SK-N-SH (cell line): ENCODE measurements around the gene CREG1. TPM values are rescaled to one million over a fixed set of nuclear protein-coding genes. Genes with fewer than 3 reads are reported as not detected.

Source experiments
- CTCF ChIA-PET: fragments of 300-600, 350-600 bp; formaldehyde crosslinking; extraction: SDS; loops from one replicate; lab custom pipeline; 2021; lab: Yijun Ruan, JAX
- POLR2A ChIA-PET: fragments of 350-600 bp; sonication (Branson Sonifier 250); formaldehyde crosslinking; extraction: SDS; loops from one replicate; lab custom pipeline; 2020; ENCODE audit warnings: antibody characterized with exemption, inconsistent platforms; lab: Yijun Ruan, JAX
- DNase-seq: peaks from one replicate; pipeline ENCODE4 v3.0.0; 2012
- H2AFZ ChIP-seq: fragments of 200-600 bp; sonication (generic); 2 replicates; pipeline ENCODE4 v1.8.1; 2016; ENCODE audit warnings: antibody characterized with exemption, mild to moderate bottlenecking, low read depth
- H3F3A ChIP-seq: fragments of 200-600 bp; sonication (generic); replicated peaks from 2 replicates; pipeline ENCODE3; 2016; ENCODE audit warnings: antibody characterized with exemption, mild to moderate bottlenecking; ENCODE audit not compliant: insufficient read depth
- H3K27ac ChIP-seq, 2 experiments: fragments of 200-500 bp in 1 of 2; fragments of 200-600 bp in 1 of 2; sonication (Bioruptor generic) in 1 of 2; sonication (generic), shearing (Covaris generic) in 1 of 2; 2 replicates each; pipeline versions ENCODE4 v1.5.1 to v1.6.1; 2014 to 2016; ENCODE audit warnings: low read depth in 2 of 2, inconsistent platforms in 1 of 2, low read length in 1 of 2, mild to moderate bottlenecking in 1 of 2, mixed read lengths in 1 of 2
- H3K27me3 ChIP-seq: fragments of 200-600 bp; sonication (generic), shearing (Covaris generic); 2 replicates; pipeline ENCODE4 v1.6.1; 2016; ENCODE audit warnings: mixed run types; ENCODE audit not compliant: insufficient read depth
- H3K36me3 ChIP-seq, 2 experiments: fragments of 200-500 bp in 1 of 2; fragments of 200-600 bp in 1 of 2; sonication (Bioruptor generic) in 1 of 2; sonication (generic) in 1 of 2; replicated peaks in 1 of 2; 2 replicates each; pipeline versions ENCODE3 to v1.5.1; 2014 to 2016; ENCODE audit warnings: low read length in 1 of 2, mild to moderate bottlenecking in 1 of 2; ENCODE audit not compliant: insufficient read depth in 2 of 2, control insufficient read depth in 1 of 2
- H3K4me1 ChIP-seq, 2 experiments: fragments of 200-500 bp in 1 of 2; fragments of 200-600 bp in 1 of 2; sonication (Bioruptor generic) in 1 of 2; sonication (generic), shearing (Covaris generic) in 1 of 2; 2 replicates each; pipeline versions ENCODE4 v1.5.1 to v1.6.1; 2014 to 2016; ENCODE audit warnings: low read depth in 1 of 2, low read length in 1 of 2, mixed run types in 1 of 2; ENCODE audit not compliant: insufficient read depth in 2 of 2, control insufficient read depth in 1 of 2
- H3K4me2 ChIP-seq: fragments of 200-600 bp; sonication (generic), shearing (Covaris generic); 2 replicates; pipeline ENCODE4 v1.6.1; 2017; ENCODE audit warnings: mixed run types
- H3K4me3 ChIP-seq, 2 experiments: fragments of 200-500 bp in 1 of 2; fragments of 200-600 bp in 1 of 2; sonication (Bioruptor generic) in 1 of 2; sonication (generic), shearing (Covaris generic) in 1 of 2; 2 replicates each; pipeline versions ENCODE4 v1.5.1 to v1.8.1; 2014 to 2016; ENCODE audit warnings: low read depth in 2 of 2, inconsistent platforms in 1 of 2, low read length in 1 of 2, mild to moderate bottlenecking in 1 of 2, mixed read lengths in 1 of 2, moderate library complexity in 1 of 2
- H3K79me2 ChIP-seq: fragments of 200-600 bp; sonication (generic); 2 replicates; pipeline ENCODE4 v1.8.1; 2017; ENCODE audit warnings: mild to moderate bottlenecking; ENCODE audit not compliant: insufficient read depth
- H3K9ac ChIP-seq: fragments of 200-600 bp; sonication (generic); 2 replicates; pipeline ENCODE4 v1.6.1; 2017; ENCODE audit warnings: mixed run types
- H3K9me2 ChIP-seq: fragments of 200-600 bp; sonication (generic); 2 replicates; pipeline ENCODE4 v1.6.1; 2017; ENCODE audit warnings: mixed run types
- H3K9me3 ChIP-seq: fragments of 200-600 bp; sonication (generic); 2 replicates; pipeline ENCODE4 v1.6.1; 2017; ENCODE audit warnings: mixed run types, mild to moderate bottlenecking, moderate library complexity
- H4K20me1 ChIP-seq: fragments of 200-600 bp; sonication (generic); 2 replicates; pipeline ENCODE4 v1.6.1; 2017; ENCODE audit warnings: mild to moderate bottlenecking, mixed run types; ENCODE audit not compliant: insufficient read depth
- CHD2 ChIP-seq: fragments of 150-350 bp; IDR thresholded peaks from 2 replicates; pipeline ENCODE4 v1.6.1; 2018; ENCODE audit warnings: low read length; ENCODE audit not compliant: partially characterized antibody
- FOSL2 ChIP-seq: IDR thresholded peaks from 2 replicates; pipeline ENCODE4 v1.4.0; 2012; ENCODE audit warnings: low read depth, mild to moderate bottlenecking, moderate library complexity, borderline replicate concordance
- GABPA ChIP-seq: IDR thresholded peaks from 2 replicates; pipeline ENCODE4 v1.4.0; 2012; ENCODE audit warnings: low read depth, mild to moderate bottlenecking
- GATA2 ChIP-seq: sonication (generic); formaldehyde crosslinking; IDR thresholded peaks from 2 replicates; pipeline ENCODE4 v1.5.0; 2020; ENCODE audit warnings: mild to moderate bottlenecking, missing genetic modification reagents
- JUND ChIP-seq: IDR thresholded peaks from 2 replicates; pipeline ENCODE4 v1.4.0; 2012
- MEF2A ChIP-seq: IDR thresholded peaks from 2 replicates; pipeline ENCODE4 v1.4.0; 2012; ENCODE audit warnings: low read depth, borderline replicate concordance
- MXI1 ChIP-seq: IDR thresholded peaks from 2 replicates; pipeline ENCODE4 v1.6.1; 2012; ENCODE audit warnings: mild to moderate bottlenecking, low read depth, low read length, improper control_type of control experiment
- POLR2AphosphoS5 ChIP-seq: IDR thresholded peaks from 2 replicates; pipeline ENCODE4 v1.6.1; 2012; ENCODE audit warnings: low read depth, low read length
- RAD21 ChIP-seq: IDR thresholded peaks from 2 replicates; pipeline ENCODE4 v1.6.1; 2012; ENCODE audit warnings: mild to moderate bottlenecking, low read length
- RFX5 ChIP-seq: IDR thresholded peaks from 2 replicates; pipeline ENCODE4 v1.6.1; 2012; ENCODE audit warnings: mild to moderate bottlenecking, improper control_type of control experiment, low read length
- TEAD4 ChIP-seq: IDR thresholded peaks from 2 replicates; pipeline ENCODE4 v1.4.0; 2012; ENCODE audit warnings: mild to moderate bottlenecking, borderline replicate concordance; ENCODE audit not compliant: insufficient read depth
- WGBS: methylation state at CpG from one replicate; pipeline ENCODE4 v1.1.6; 2017; ENCODE audit warnings: low lambda C conversion rate; 5-methylcytosine and 5-hydroxymethylcytosine counted together
- polyA plus RNA-seq, 3 experiments: library from polyadenylated mRNA; depleted of rRNA; stranded (reverse); fragments of >200 nt; gene quantifications; 2 replicates each; pipeline ENCODE4 v1.2.3, GENCODE V29; 2012
- TF ChIP-seq, protein P1 (sequence below): fragments of 150-350 bp; IDR thresholded peaks from 2 replicates; pipeline ENCODE4 v1.6.1; 2017; ENCODE audit warnings: antibody characterized with exemption, low read length, low read depth, borderline replicate concordance
- TF ChIP-seq, protein P2 (sequence below): IDR thresholded peaks from 2 replicates; pipeline ENCODE4; 2012
- TF ChIP-seq, protein P3 (sequence below): IDR thresholded peaks from 2 replicates; pipeline ENCODE4 v1.4.0; 2012; ENCODE audit warnings: low read depth, borderline replicate concordance
- TF ChIP-seq, protein P4 (sequence below): IDR thresholded peaks from 2 replicates; pipeline ENCODE4 v1.6.1; 2012; ENCODE audit warnings: mild to moderate bottlenecking, low read depth, low read length, moderate library complexity
- TF ChIP-seq, protein P5 (sequence below): fragments of 200-600 bp; sonication (generic); IDR thresholded peaks from 2 replicates; pipeline ENCODE4 v1.6.1; 2017; ENCODE audit warnings: antibody characterized with exemption, mild to moderate bottlenecking, moderate library complexity

CREG1 gene
- polyA plus RNA-seq, 1 of the 3 experiments (the other 2 are of a cell fraction) = 26.1 TPM

DNA sequence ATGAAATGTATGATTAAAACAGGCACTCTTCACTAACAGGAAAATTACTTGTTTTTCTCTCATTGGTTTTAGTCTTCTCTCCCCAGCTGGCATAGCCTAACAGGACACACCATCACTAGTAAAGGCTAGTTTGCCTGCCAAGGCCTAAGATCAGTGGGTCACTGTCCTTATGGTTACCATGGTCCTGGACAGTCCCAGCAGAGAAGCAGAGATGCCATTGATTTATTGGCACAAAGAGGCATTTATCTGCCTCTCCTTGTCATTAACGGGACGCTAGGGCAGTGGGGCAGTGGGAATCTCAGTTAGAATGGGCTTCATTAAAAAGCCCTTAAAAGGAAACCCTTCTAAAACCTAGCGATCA, 49.1 kb downstream of the CREG1 start (continued):
- no peak for TF ChIP-seq RAD21
- TF ChIP-seq, protein P1, sequence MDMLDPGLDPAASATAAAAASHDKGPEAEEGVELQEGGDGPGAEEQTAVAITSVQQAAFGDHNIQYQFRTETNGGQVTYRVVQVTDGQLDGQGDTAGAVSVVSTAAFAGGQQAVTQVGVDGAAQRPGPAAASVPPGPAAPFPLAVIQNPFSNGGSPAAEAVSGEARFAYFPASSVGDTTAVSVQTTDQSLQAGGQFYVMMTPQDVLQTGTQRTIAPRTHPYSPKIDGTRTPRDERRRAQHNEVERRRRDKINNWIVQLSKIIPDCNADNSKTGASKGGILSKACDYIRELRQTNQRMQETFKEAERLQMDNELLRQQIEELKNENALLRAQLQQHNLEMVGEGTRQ = no peak

DNA sequence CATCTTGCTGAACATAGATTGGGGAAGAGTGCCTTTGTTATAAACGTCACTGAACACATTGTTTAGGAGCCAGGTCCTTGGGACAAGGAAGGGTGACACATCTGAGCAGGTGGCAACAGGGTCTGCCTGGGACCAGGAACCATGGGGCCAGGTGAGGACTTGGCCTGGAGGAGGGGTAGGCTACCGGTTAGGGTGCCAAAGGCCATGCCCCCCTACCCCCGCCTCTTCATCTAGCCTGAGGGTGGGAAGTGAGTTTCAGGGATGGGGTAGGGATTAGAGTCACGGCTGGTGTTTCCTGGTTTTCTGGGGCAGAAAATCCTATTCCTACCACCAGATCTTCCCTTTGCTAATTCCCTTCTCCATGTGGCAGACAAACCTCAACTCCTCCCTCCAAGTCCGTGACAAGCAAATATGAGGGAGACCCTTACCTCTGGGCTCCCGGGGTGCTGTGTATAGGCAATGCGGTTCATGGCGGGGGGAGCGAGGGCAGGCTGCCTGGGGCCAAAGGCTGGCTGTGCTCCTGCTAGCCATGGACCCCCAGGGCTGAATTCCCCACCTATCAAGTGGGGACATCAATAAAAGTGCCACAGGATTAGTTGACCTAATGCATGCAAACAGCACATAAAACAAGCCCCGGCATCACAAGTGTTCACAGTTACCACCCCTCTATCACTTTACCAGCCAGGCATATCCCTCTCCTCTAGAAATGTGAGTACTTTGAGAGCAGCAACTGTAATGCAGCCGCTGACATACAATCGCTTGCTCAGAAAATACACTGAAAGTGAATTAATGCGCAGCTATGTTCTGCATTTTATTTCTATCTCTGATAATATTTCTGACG, 49.7 kb downstream of the CREG1 start:
- CTCF ChIA-PET = interaction anchor here (0.6 kb wide), 1 partner anchor 228 kb away, joined by 3 read pairs; no protein-coding TSS in a partner anchor
- no peaks in the 10 kb centered on the region for H3K9me2 ChIP-seq
- no peak for DNase-seq
- no peak overlapping the region for H2AFZ ChIP-seq
- no peaks in the 10 kb centered on the region for H3F3A ChIP-seq
- POLR2A ChIA-PET = no interaction called here
- H3K9ac ChIP-seq = no peak overlapping the region
- 67% methylated on average over 10 of the region's 14 CpGs for WGBS
- no peak overlapping the region for H3K4me3 ChIP-seq
- peaks cover 0 to 10% of the 10 kb centered on the region in 2 experiments; a peak in 2 of 4 replicates for H3K4me1 ChIP-seq
- H3K79me2 ChIP-seq = no peaks in the 10 kb centered on the region
- no peaks in the 10 kb centered on the region for H3K9me3 ChIP-seq
- TF ChIP-seq, protein P2, sequence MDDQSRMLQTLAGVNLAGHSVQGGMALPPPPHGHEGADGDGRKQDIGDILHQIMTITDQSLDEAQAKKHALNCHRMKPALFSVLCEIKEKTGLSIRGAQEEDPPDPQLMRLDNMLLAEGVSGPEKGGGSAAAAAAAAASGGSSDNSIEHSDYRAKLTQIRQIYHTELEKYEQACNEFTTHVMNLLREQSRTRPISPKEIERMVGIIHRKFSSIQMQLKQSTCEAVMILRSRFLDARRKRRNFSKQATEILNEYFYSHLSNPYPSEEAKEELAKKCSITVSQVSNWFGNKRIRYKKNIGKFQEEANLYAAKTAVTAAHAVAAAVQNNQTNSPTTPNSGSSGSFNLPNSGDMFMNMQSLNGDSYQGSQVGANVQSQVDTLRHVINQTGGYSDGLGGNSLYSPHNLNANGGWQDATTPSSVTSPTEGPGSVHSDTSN = no peak
- TF ChIP-seq, protein P3, sequence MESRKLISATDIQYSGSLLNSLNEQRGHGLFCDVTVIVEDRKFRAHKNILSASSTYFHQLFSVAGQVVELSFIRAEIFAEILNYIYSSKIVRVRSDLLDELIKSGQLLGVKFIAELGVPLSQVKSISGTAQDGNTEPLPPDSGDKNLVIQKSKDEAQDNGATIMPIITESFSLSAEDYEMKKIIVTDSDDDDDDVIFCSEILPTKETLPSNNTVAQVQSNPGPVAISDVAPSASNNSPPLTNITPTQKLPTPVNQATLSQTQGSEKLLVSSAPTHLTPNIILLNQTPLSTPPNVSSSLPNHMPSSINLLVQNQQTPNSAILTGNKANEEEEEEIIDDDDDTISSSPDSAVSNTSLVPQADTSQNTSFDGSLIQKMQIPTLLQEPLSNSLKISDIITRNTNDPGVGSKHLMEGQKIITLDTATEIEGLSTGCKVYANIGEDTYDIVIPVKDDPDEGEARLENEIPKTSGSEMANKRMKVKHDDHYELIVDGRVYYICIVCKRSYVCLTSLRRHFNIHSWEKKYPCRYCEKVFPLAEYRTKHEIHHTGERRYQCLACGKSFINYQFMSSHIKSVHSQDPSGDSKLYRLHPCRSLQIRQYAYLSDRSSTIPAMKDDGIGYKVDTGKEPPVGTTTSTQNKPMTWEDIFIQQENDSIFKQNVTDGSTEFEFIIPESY = no peak
- TF ChIP-seq MEF2A (no peak), RFX5 (no peak), GABPA (no peak), TEAD4 (no peak), CHD2 (no peak), JUND (no peak), FOSL2 (no peak), POLR2AphosphoS5 (no peak), GATA2 (CRISPR knock-in tag) (no peak), MXI1 (no peak), RAD21 (no peak)
- TF ChIP-seq, protein P4, sequence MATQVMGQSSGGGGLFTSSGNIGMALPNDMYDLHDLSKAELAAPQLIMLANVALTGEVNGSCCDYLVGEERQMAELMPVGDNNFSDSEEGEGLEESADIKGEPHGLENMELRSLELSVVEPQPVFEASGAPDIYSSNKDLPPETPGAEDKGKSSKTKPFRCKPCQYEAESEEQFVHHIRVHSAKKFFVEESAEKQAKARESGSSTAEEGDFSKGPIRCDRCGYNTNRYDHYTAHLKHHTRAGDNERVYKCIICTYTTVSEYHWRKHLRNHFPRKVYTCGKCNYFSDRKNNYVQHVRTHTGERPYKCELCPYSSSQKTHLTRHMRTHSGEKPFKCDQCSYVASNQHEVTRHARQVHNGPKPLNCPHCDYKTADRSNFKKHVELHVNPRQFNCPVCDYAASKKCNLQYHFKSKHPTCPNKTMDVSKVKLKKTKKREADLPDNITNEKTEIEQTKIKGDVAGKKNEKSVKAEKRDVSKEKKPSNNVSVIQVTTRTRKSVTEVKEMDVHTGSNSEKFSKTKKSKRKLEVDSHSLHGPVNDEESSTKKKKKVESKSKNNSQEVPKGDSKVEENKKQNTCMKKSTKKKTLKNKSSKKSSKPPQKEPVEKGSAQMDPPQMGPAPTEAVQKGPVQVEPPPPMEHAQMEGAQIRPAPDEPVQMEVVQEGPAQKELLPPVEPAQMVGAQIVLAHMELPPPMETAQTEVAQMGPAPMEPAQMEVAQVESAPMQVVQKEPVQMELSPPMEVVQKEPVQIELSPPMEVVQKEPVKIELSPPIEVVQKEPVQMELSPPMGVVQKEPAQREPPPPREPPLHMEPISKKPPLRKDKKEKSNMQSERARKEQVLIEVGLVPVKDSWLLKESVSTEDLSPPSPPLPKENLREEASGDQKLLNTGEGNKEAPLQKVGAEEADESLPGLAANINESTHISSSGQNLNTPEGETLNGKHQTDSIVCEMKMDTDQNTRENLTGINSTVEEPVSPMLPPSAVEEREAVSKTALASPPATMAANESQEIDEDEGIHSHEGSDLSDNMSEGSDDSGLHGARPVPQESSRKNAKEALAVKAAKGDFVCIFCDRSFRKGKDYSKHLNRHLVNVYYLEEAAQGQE = no peak
- TF ChIP-seq, protein P5, sequence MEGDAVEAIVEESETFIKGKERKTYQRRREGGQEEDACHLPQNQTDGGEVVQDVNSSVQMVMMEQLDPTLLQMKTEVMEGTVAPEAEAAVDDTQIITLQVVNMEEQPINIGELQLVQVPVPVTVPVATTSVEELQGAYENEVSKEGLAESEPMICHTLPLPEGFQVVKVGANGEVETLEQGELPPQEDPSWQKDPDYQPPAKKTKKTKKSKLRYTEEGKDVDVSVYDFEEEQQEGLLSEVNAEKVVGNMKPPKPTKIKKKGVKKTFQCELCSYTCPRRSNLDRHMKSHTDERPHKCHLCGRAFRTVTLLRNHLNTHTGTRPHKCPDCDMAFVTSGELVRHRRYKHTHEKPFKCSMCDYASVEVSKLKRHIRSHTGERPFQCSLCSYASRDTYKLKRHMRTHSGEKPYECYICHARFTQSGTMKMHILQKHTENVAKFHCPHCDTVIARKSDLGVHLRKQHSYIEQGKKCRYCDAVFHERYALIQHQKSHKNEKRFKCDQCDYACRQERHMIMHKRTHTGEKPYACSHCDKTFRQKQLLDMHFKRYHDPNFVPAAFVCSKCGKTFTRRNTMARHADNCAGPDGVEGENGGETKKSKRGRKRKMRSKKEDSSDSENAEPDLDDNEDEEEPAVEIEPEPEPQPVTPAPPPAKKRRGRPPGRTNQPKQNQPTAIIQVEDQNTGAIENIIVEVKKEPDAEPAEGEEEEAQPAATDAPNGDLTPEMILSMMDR = no peak
- no peaks in the 10 kb centered on the region for H3K36me3 ChIP-seq
- peaks cover 8% of the 10 kb centered on the region for H3K27me3 ChIP-seq
- H3K4me2 ChIP-seq = no peak overlapping the region
- H3K27ac ChIP-seq = no peak overlapping the region
- H4K20me1 ChIP-seq = no peaks in the 10 kb centered on the region
